GM21381 (cell line): ENCODE results near the gene TUT4.
"Not testable (repeated sequence)": the region's sequence is repeated elsewhere in the genome, so short reads cannot be mapped to it uniquely, and the experiment has no call there.

ENCODE experiments used
- ATAC-seq: cut with Tn5 transposase; IDR thresholded peaks from one replicate; pipeline ENCODE4 v1.9.1; 2021; ENCODE audit warnings: mild to moderate bottlenecking, moderate library complexity; ENCODE audit not compliant: unreplicated experiment

TUT4 gene

DNA sequence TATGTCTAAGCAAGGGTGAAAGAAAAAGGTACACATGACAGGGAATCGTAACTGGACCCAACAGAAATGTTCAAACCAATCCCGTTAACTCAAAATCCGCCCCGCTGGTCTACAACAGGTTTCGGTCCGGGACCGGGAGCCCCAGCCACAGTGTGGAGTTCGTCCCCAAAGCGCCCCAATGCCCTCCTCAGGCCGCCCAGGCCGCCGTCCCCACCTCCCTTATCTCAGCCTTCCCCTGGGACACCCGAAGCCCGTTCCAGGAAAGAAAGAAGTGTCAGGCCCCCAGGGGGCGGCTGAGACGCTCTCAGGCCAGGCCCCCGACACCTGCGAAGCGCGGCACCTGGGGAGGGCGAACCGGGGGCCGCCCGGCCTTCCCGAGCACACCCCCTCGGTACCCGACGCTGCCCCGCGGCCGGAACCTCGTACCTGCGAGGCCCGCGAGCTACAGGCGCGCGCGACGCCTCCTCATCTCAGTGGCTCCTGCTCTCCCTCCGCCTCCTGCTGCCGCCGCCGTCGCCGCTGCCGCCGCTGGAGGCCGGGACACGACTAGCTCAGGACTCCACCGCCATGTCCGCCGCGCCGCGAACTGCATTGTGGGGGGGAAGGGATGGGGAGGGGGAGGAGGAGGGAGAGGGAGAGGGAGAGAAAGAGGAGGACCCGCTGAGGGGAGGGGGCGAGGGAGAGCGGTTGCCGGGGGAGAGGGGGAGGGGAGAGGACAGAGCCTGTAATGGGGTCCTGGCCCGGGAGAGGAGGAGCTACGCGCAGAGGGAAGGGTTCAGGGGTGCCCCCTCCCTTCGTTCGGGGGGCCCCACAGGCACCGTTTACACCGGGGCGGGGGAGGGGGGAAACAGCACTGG is at the start of gene TUT4:
Gene TUT4 (minus strand): TSS at position 588 of the 857 bp plus-strand sequence. CDS start 26,812 bp downstream, outside the sequence.
- peak; percentile 37 for ATAC-seq

- no peak for ATAC-seq
Observed at GRCh38 chr1:52601991-52602855, 49.3 kb upstream of the TUT4 start, which contains the start of gene GPX7. GPX7 (plus strand) TSS chr1:52602371; CDS start chr1:52602410, 39 bp downstream.

- ATAC-seq: no peak
Observed at GRCh38 chr1:52601519-52601918, 48.6 kb upstream of the TUT4 start.

- no peak for ATAC-seq
Observed at GRCh38 chr1:52600533-52601179, 47.8 kb upstream of the TUT4 start.

DNA sequence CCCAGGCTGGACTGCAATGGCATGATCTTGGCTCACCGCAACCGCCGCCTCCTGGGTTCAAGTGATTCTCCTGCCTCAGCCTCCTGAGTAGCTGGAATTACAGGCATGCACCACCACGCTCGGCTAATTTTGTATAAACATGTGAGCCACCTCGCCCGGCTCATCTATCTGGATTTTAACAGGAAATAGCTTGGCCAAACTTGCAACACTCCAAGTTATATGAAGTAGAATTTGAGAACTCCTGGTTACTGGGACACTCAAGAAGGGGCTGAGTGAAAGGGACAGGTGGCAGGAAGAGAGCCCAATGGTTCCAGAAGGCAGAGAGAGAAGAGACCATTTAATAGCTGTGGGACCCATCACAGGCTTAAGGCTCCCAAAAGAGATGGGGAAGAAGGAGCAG is 46.3 kb upstream of the TUT4 start:
- ATAC-seq: no peak

- no peak for ATAC-seq
Observed at GRCh38 chr1:52598729-52599128, 45.8 kb upstream of the TUT4 start.

- ATAC-seq: no peak
Observed at GRCh38 chr1:52597912-52598311, 45.0 kb upstream of the TUT4 start.

DNA sequence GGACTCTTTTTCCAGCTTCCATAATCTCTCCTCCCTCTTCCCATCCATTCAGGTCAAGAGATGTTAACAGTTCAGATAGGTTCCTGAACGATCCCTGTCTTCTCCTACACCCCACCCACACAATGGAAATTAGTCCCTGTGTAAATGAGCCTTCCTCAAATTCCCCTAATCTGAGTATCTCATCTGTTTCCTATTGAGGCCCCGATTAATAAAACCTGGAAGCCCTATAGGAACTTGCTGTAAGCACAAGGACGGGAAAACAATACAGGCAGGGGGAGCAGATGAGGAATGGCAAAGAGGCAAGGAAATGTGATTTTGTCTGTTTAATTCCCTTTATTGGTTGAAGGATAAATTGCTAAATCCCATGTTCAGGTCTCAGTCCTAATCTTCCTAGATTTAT is 42.2 kb upstream of the TUT4 start:
- ATAC-seq: no peak

DNA sequence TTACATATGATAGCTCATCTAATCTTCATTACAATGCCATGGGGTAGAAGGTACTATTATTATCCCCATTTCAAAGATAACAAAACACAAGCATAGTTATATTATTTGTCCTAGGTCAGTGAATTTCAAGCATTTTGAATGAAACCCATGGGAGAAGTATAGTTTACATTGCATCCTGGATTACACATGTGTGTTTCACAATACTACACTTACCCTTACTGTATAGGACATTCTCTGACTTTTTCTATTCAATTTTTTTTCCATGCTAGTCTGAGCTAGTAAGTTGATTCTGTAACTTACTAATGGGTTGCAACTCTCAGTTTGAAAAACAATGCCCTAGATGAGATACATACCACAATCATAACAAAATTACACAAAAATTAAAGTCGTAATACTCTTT is 40.6 kb upstream of the TUT4 start:
- ATAC-seq: no peak

DNA sequence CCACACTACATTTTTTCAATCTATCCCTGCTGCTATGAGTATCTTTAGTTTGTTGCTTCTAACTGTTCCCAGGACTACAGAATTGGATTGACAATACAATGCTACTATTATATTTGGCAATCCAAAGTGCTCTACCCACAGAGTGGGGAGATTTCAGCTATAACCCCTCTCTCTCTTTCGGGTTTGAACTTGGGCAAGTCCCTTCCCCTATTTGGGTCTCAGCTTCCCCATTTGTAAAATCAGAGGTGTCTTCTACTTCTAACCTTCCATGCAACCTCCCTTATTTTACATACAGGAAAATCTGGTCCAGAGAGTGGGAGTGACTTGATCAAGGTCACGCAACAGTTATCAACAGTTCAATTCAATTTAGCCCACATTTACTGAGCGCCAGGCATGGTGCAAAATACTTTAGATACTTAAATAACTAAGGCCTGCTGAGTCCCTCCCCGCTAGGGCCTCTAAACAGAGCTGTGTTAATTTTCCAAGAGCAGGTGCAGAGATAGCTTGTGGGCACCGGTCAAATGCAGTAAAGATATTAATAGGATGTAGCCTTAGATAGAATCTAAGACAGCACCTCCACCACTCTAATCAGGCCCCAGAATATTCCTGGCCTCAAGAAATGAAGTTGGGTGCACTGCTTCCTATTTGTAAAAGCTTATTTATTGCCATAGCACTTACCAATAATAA is 39.9 kb upstream of the TUT4 start:
- ATAC-seq: no peak

GRCh38 chr1:52590266-52590665 is 37.4 kb upstream of the TUT4 start:
- no peak for ATAC-seq

- ATAC-seq: no peak
Observed at GRCh38 chr1:52588535-52588934, 35.6 kb upstream of the TUT4 start.

DNA sequence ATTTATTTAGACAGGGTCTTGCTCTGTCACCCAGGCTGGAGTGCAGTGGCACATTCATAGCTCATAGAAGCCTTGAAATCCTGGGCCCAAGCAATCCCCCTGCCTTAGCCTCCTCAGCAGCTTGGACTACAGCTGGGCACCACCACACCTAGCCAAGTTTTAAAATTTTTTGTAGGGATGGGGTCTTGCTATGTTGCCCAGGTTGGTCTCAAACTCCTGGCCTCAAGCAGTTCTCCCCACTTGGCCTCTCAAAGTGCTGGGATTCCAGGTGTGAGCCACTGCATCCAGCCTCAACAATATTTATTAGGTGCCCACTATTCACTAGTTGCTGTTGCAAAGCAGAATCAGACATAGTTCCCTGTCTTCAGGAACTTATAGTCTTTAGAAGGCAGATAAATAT is 35.1 kb upstream of the TUT4 start:
- ATAC-seq: no peak

- no peak for ATAC-seq
Observed at GRCh38 chr1:52585474-52585873, 32.6 kb upstream of the TUT4 start.

DNA sequence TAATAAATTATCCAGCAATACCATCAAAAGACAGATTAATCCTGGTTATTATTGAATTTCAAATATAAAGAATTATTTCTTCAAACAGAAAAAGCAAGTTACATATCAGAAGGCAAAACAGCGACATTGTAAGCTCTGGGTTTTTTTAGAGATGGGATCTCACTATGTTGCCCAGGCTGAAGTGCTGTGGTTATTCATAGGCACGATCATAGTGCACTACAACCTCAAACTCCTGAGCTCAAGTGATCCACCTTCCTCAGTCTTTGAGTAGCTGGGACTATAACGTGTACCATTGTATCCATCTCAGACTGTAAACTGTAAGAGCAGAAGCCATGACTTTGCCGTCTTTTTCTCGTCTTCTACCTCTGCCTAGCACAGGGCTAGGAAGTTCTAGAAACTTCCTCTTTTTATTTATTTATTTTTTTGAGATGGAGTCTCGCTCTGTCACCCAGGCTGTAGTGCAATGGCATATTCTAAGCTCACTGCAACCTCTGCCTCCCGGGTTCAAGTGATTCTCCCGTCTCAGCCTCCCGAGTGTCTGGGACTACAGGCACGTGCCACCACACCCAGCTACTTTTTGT is 29.3 kb upstream of the TUT4 start:
- no peak for ATAC-seq

GRCh38 chr1:52580283-52580682 is 27.4 kb upstream of the TUT4 start:
- no peak for ATAC-seq

GRCh38 chr1:52579415-52579814 is 26.5 kb upstream of the TUT4 start:
- ATAC-seq: no peak

- ATAC-seq: not testable (repeated sequence)
Observed at GRCh38 chr1:52578066-52578465, 25.2 kb upstream of the TUT4 start.

DNA sequence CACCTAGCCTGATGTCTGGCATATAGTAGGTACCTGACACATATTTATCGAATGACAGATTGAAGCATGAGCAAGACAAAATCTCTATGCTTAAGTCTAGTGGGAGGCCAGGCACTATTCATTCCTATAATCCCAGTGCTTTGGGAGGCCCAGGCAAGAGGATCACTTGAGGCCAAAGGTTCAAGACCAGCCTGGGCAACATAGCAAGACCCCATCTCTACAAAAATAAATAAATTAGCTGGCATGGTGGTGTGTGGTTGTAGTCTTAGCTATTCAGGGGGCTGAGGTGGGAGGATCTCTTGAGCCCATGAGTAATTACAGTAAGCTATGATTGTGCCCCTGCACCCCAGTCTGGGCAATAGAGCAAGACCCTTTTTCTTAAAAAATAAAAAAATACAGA is 23.2 kb upstream of the TUT4 start:
- ATAC-seq: no peak

DNA sequence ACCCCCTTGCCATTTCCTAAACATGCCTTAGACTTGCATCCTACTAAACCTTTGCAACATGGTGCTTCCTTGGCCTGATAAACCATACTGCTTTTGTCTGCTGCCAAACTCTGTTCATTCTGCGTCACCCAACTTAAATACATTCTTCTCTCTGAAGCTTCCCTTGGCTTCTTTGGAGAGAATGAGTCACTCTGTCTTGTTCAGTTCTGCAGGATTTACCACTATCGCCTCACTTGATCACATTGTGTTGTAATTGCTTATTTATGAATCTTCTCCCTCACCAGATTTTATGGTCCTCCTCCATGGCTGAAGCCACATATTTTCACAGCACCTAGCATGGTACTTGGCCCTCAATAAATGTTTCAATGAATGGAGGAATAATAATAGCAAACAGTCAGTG is 21.7 kb upstream of the TUT4 start:
- ATAC-seq: no peak
